OCI-LY3 (cell line): ENCODE results near the gene NXT2.

ENCODE experiments used
- H2AFZ ChIP-seq: fragments of 200-600, 300-600 bp; shearing (Covaris generic); 2 replicates; pipeline ENCODE4 v1.6.0; 2014; ENCODE audit warnings: antibody characterized with exemption, low read depth, low read length
- H3K27ac ChIP-seq: fragments of 200-600, 300-600 bp; sonication (generic); 2 replicates; pipeline ENCODE4 v1.5.1; 2014; ENCODE audit warnings: mild to moderate bottlenecking, low read length, moderate library complexity, mixed read lengths
- H3K27me3 ChIP-seq: fragments of 200-600, 300-600 bp; sonication (generic); 2 replicates; pipeline ENCODE4 v1.6.1; 2014; ENCODE audit warnings: low read depth, low read length, mixed read lengths
- H3K36me3 ChIP-seq: fragments of 200-600, 300-600 bp; sonication (generic); replicated peaks from 2 replicates; pipeline ENCODE3; 2014; ENCODE audit warnings: low read depth, low read length, mixed read lengths
- H3K4me1 ChIP-seq: fragments of 300-600, 200-600 bp; sonication (generic); 2 replicates; pipeline ENCODE4 v1.6.1; 2014; ENCODE audit warnings: low read length, mixed read lengths
- H3K4me2 ChIP-seq: fragments of 200-600, 300-600 bp; sonication (generic); 2 replicates; pipeline ENCODE4 v1.6.1; 2014; ENCODE audit warnings: low read length, mixed read lengths
- H3K4me3 ChIP-seq: fragments of 300-600, 200-600 bp; sonication (generic); 2 replicates; pipeline ENCODE4 v1.5.1; 2014; ENCODE audit warnings: antibody characterized with exemption, mild to moderate bottlenecking, low read length, moderate library complexity
- H3K79me2 ChIP-seq: fragments of 300-600, 200-600 bp; shearing (Covaris generic); 2 replicates; pipeline ENCODE4 v1.6.1; 2014; ENCODE audit warnings: mild to moderate bottlenecking, low read length, mixed read lengths
- H3K9ac ChIP-seq: fragments of 300-600, 200-600 bp; shearing (Covaris generic); 2 replicates; pipeline ENCODE4 v1.6.0; 2014; ENCODE audit warnings: mild to moderate bottlenecking, low read length, moderate library complexity
- H3K9me3 ChIP-seq: fragments of 200-600, 300-600 bp; shearing (Covaris generic); 2 replicates; pipeline ENCODE4 v1.6.1; 2014; ENCODE audit warnings: low read length, mixed read lengths; ENCODE audit not compliant: insufficient read depth
- H4K20me1 ChIP-seq: fragments of 200-600, 300-600 bp; sonication (generic); 2 replicates; pipeline ENCODE4 v1.6.1; 2016; ENCODE audit warnings: low read length, mixed read lengths; ENCODE audit not compliant: insufficient read depth
- EZH2phosphoT487 ChIP-seq: fragments of 200-600 bp; shearing (Covaris generic); IDR thresholded peaks from 2 replicates; pipeline ENCODE4 v1.6.1; 2018; ENCODE audit warnings: antibody characterized with exemption, mixed run types, low read depth
- TF ChIP-seq, protein P1 (sequence below): fragments of 200-600, 300-600 bp; sonication (generic); IDR thresholded peaks from 2 replicates; pipeline ENCODE4 v1.5.1; 2014; ENCODE audit warnings: antibody characterized with exemption, low read length, low read depth

NXT2 gene

DNA sequence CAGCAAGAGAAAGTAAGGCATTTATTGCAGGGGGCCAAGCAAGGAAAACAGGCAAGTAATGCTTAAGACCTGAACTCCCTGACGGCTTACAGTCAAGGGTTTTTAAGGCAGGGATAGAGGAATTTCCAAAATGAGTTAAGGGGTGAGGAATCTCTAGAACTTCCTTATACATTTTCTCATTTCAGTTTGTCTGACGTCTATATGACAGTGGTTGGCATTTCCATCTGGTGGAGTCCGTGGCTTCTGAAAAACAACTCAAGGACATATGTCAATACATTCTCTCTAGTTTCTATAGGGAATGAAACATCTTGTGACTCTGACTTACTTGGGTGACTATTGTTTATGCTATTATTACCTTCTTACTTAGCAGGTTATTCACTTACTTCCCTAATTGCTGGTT is 35.5 kb upstream of the NXT2 start:
- TF ChIP-seq, protein P1, sequence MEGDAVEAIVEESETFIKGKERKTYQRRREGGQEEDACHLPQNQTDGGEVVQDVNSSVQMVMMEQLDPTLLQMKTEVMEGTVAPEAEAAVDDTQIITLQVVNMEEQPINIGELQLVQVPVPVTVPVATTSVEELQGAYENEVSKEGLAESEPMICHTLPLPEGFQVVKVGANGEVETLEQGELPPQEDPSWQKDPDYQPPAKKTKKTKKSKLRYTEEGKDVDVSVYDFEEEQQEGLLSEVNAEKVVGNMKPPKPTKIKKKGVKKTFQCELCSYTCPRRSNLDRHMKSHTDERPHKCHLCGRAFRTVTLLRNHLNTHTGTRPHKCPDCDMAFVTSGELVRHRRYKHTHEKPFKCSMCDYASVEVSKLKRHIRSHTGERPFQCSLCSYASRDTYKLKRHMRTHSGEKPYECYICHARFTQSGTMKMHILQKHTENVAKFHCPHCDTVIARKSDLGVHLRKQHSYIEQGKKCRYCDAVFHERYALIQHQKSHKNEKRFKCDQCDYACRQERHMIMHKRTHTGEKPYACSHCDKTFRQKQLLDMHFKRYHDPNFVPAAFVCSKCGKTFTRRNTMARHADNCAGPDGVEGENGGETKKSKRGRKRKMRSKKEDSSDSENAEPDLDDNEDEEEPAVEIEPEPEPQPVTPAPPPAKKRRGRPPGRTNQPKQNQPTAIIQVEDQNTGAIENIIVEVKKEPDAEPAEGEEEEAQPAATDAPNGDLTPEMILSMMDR = no peak
- no peak for TF ChIP-seq EZH2phosphoT487
- H3K9ac ChIP-seq = no peak overlapping the region
- H3K9me3 ChIP-seq = no peaks in the 10 kb centered on the region
- no peak overlapping the region for H2AFZ ChIP-seq
- H3K36me3 ChIP-seq = no peaks in the 10 kb centered on the region
- no peak overlapping the region for H3K27ac ChIP-seq
- no peaks in the 10 kb centered on the region for H3K79me2 ChIP-seq
- H3K27me3 ChIP-seq = no peaks in the 10 kb centered on the region
- no peak overlapping the region for H3K4me3 ChIP-seq
- H3K4me2 ChIP-seq = no peak overlapping the region
- no peaks in the 10 kb centered on the region for H4K20me1 ChIP-seq
- no peaks in the 10 kb centered on the region for H3K4me1 ChIP-seq

DNA sequence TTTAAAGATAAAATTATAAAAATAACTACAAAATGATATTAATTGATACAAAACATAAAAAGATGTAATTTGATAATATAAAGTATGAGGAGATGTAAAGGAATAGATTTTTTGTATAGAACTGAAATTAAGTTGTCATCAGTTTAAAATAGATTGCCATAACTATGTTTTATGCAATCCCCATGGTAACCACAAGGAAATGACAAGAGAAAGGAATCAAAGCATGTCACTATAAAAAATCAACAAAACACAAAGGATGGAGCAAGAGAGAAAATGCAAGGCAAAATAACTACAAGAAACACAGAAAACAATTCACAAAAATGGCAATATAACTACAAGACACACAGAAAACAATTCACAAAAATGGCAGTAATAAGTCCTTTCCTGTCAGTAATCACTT is 27.7 kb upstream of the NXT2 start:
- H3K4me3 ChIP-seq = no peak overlapping the region

DNA sequence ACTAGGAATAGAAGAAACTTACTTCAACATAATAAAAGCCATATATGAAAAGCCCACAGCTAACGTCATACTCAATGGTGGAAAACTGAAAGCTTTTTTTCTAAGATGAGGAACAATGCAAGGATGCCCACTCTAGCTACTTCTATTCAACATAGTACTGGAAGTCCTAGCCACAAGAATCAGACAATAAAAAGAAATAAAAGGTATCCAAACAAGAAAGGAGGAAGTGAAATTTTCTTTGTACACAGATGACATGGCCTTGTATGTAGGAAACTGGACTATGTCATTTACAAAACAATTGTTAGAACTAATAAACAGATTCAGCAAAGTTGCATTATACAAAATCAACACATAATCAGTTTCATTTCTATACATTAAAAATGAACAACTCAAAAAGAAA is 25.5 kb upstream of the NXT2 start:
- Histone ChIP-seq H3K79me2 (no peaks in the 10 kb centered on the region), H3K4me2 (no peak overlapping the region), H3K9me3 (no peaks in the 10 kb centered on the region), H3K4me1 (no peaks in the 10 kb centered on the region), H2AFZ (no peak overlapping the region), H3K36me3 (no peaks in the 10 kb centered on the region), H3K4me3 (no peak overlapping the region), H3K27ac (no peak overlapping the region), H4K20me1 (no peaks in the 10 kb centered on the region), H3K27me3 (no peaks in the 10 kb centered on the region), H3K9ac (no peak overlapping the region)
- TF ChIP-seq, protein P1 = no peak
- no peak for TF ChIP-seq EZH2phosphoT487

More for the DNA sequence above, 27.7 kb upstream of the NXT2 start:
- H3K4me2 ChIP-seq = no peak overlapping the region
- no peak overlapping the region for H2AFZ ChIP-seq
- H3K9me3 ChIP-seq = no peaks in the 10 kb centered on the region
- H3K4me1 ChIP-seq = no peaks in the 10 kb centered on the region
- no peaks in the 10 kb centered on the region for H3K36me3 ChIP-seq
- no peaks in the 10 kb centered on the region for H3K79me2 ChIP-seq
- H3K27ac ChIP-seq = no peak overlapping the region
- no peaks in the 10 kb centered on the region for H3K27me3 ChIP-seq
- no peaks in the 10 kb centered on the region for H4K20me1 ChIP-seq
- no peak overlapping the region for H3K9ac ChIP-seq
- TF ChIP-seq, protein P1 = no peak
- TF ChIP-seq EZH2phosphoT487 = no peak

DNA sequence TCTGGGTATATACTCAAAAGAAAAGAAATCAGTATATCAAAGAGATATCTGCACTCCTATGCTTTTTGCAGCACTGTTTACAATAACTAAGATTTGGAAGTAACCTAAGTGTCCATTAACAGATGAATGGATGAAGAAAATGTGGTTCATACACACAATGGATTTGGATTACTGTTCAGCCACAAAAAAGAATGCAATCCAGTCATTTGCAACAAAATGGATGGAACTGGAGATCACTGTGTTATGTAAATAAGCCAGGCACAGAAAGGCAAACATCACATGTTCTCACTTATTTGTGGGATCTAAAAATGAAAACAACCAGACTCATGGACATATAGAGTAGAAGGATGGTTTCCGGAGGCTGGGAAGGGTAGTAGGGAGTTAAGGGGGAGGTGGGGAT is 17.6 kb upstream of the NXT2 start:
- no peak overlapping the region for H2AFZ ChIP-seq
- H3K4me2 ChIP-seq = no peak overlapping the region
- no peaks in the 10 kb centered on the region for H3K4me1 ChIP-seq
- no peak overlapping the region for H3K9ac ChIP-seq
- H3K79me2 ChIP-seq = no peaks in the 10 kb centered on the region
- no peaks in the 10 kb centered on the region for H3K9me3 ChIP-seq
- no peak overlapping the region for H3K27ac ChIP-seq
- TF ChIP-seq, protein P1 = no peak
- no peak for TF ChIP-seq EZH2phosphoT487
- H3K4me3 ChIP-seq = no peak overlapping the region
- no peaks in the 10 kb centered on the region for H3K36me3 ChIP-seq
- no peaks in the 10 kb centered on the region for H4K20me1 ChIP-seq
- no peaks in the 10 kb centered on the region for H3K27me3 ChIP-seq
